Right atrium auricular region (tissue), 2 donors: ENCODE results near the gene PLEKHA7. TPM values are rescaled to one million over a fixed set of nuclear protein-coding genes. Genes with fewer than 3 reads are reported as not detected.

Experiments used
- DNase-seq: peaks from one replicate; pipeline ENCODE4 v3.0.0-alpha.2; 2019; ENCODE audit warnings: low spot score
- H3K27ac ChIP-seq, 2 donors: fragments of 200-600 bp; sonication (generic); 1 replicate in 1 of 2; 2 replicates in 1 of 2; pipeline ENCODE4 v1.5.1; 2016 to 2019
- H3K27me3 ChIP-seq, 2 donors: fragments of 200-600 bp; sonication (generic); one replicate each; pipeline versions ENCODE4 v1.5.1 to v1.6.0; 2017 to 2019
- H3K36me3 ChIP-seq: fragments of 200-600 bp; sonication (generic); one replicate; pipeline ENCODE4 v1.5.1; 2016
- H3K4me1 ChIP-seq, 2 donors: fragments of 200-600 bp; sonication (generic); one replicate each; pipeline versions ENCODE4 v1.5.1 to v1.6.0; 2017 to 2019
- H3K4me3 ChIP-seq, 2 donors: fragments of 200-600 bp; sonication (generic); 1 replicate in 1 of 2; 2 replicates in 1 of 2; pipeline ENCODE4 v1.5.1; 2017 to 2019; ENCODE audit warnings: mild to moderate bottlenecking in 1 of 2, moderate library complexity in 1 of 2
- H3K9me3 ChIP-seq, 2 donors: fragments of 200-600 bp; sonication (generic); one replicate each; pipeline ENCODE4 v1.5.1; 2019
- CTCF ChIP-seq, 2 donors: fragments of 200-600 bp; sonication (generic); IDR thresholded peaks; one replicate each; pipeline ENCODE4 v1.5.1; 2019; ENCODE audit warnings: antibody characterized with exemption in 2 of 2
- total RNA-seq, 2 donors: library from RNA; depleted of rRNA; stranded (reverse); fragments of >200 nt; gene quantifications; one replicate each; pipeline ENCODE4 v1.1.0, GENCODE V29; 2016

PLEKHA7 gene
- total RNA-seq, 2 donors from 2014 or later, result 18.8 to 24.6 TPM

GRCh38 chr11:17008099-17008498, 6.1 kb downstream of the PLEKHA7 start:
- Histone ChIP-seq H3K9me3 (no peaks in the 10 kb centered on the region), H3K36me3 (no peaks in the 10 kb centered on the region), H3K27me3 (no peaks in the 10 kb centered on the region), H3K27ac (no peak overlapping the region), H3K4me3 (no peak overlapping the region), H3K4me1 (peaks cover 0 to 6% of the 10 kb centered on the region in 2 donors)
- no peak for DNase-seq
- no peak for TF ChIP-seq CTCF (IDR thresholded peaks at IDR 0.05)

DNA sequence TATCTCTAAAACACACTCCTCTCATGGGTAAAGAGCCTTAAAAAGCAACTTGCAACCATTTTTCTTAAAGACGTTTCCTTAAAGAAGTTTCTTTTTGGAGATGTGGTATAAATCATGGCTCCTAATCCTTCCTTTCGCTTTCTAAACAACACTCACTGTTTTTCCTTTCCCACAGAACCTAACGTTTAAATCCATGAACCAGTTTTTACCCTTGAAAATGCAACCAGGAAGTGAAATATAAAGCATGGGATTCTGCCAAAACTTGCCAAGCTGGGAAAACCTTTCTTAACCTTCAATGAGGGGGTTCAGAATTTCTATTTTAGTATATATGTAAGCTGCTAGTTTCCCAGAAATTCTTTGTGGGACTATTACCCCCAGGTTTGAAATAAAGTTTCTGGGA, 8.6 kb downstream of the PLEKHA7 start:
- DNase-seq, result no peak
- no peaks in the 10 kb centered on the region for H3K27me3 ChIP-seq
- no peak overlapping the region for H3K27ac ChIP-seq
- H3K4me1 ChIP-seq, result no peaks in the 10 kb centered on the region
- H3K36me3 ChIP-seq, result no peaks in the 10 kb centered on the region
- TF ChIP-seq CTCF (IDR thresholded peaks at IDR 0.05), result no peak
- H3K4me3 ChIP-seq, result no peak overlapping the region
- H3K9me3 ChIP-seq, result no peaks in the 10 kb centered on the region

DNA sequence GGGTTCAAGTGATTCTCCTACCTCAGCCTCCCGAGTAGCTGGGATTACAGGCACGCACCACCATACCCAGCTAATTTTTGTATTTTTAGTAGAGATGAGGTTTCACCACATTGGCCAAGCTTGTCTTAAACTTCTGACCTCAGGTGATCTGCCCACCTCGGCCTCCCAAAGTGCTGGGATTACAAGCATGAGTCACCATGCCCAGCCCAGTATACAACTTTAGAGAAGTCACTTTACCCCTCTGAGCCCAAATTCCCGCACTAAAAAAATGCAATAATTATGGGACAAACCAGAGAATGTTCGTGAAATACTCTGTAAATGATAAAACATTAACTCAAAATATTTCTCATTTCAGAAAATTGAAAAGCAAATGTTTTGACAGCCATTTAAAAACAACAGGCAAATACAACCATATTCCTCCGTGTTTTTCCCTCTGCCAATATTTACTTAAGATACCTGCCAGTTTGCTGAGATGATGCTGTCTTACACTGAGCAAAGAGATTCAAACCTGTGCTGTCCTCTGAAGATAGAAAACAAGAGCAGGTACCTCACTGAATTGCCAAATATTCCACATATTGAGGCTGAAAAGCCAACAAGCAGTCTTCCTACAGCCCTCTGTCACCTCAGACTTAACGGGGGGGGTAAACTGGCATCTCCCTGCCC, 9.6 kb downstream of the PLEKHA7 start:
- DNase-seq, result no peak
- Histone ChIP-seq H3K9me3 (no peaks in the 10 kb centered on the region), H3K36me3 (no peaks in the 10 kb centered on the region), H3K4me3 (no peak overlapping the region), H3K27ac (no peak overlapping the region), H3K4me1 (no peaks in the 10 kb centered on the region), H3K27me3 (no peaks in the 10 kb centered on the region)
- no peak for TF ChIP-seq CTCF (IDR thresholded peaks at IDR 0.05)

GRCh38 chr11:17003426-17003825, 10.8 kb downstream of the PLEKHA7 start:
- Histone ChIP-seq H3K27ac (no peak overlapping the region), H3K4me3 (no peak overlapping the region), H3K36me3 (no peaks in the 10 kb centered on the region), H3K4me1 (peaks cover 0 to 8% of the 10 kb centered on the region in 2 donors), H3K9me3 (no peaks in the 10 kb centered on the region), H3K27me3 (no peaks in the 10 kb centered on the region)
- no peak for TF ChIP-seq CTCF (IDR thresholded peaks at IDR 0.05)
- DNase-seq, result no peak

GRCh38 chr11:17002543-17002942, 11.7 kb downstream of the PLEKHA7 start:
- Histone ChIP-seq H3K4me3 (no peak overlapping the region), H3K36me3 (no peaks in the 10 kb centered on the region), H3K27ac (no peak overlapping the region), H3K27me3 (no peaks in the 10 kb centered on the region), H3K9me3 (no peaks in the 10 kb centered on the region), H3K4me1 (peaks cover 0 to 15% of the 10 kb centered on the region in 2 donors)
- no peak for TF ChIP-seq CTCF (IDR thresholded peaks at IDR 0.05)
- DNase-seq, result no peak

GRCh38 chr11:17001806-17002205, 12.4 kb downstream of the PLEKHA7 start:
- H3K9me3 ChIP-seq, result no peaks in the 10 kb centered on the region
- H3K36me3 ChIP-seq, result no peaks in the 10 kb centered on the region
- TF ChIP-seq CTCF (IDR thresholded peaks at IDR 0.05), result no peak
- no peak overlapping the region for H3K4me3 ChIP-seq
- DNase-seq, result no peak
- no peak overlapping the region for H3K27ac ChIP-seq
- no peaks in the 10 kb centered on the region for H3K27me3 ChIP-seq
- peaks cover 0 to 21% of the 10 kb centered on the region in 2 donors for H3K4me1 ChIP-seq
